PC-3 (cell line): ENCODE data around the gene CNKSR3.

Experiments used
- CTCF ChIP-seq: fragments of 300-600 bp; sonication (generic); conservative IDR thresholded peaks from 2 replicates; pipeline ENCODE4 v1.5.1; 2017; ENCODE audit warnings: antibody characterized with exemption, low read depth, mild to moderate bottlenecking, low read length
- EZH2 ChIP-seq: fragments of 300-600 bp; sonication (generic); IDR thresholded peaks from one replicate; pipeline ENCODE4 v1.6.1; 2017; ENCODE audit warnings: antibody characterized with exemption, mild to moderate bottlenecking, low read length; ENCODE audit not compliant: unreplicated experiment

- TF ChIP-seq CTCF (peak; percentile 59), EZH2 (no peak)
Observed at GRCh38 chr6:154408891-154409500, 101.5 kb downstream of the CNKSR3 start.
